ENCODE results near the gene ETDA.
A peak's percentile ranks its signal among the peaks of the same experiment; 100 is the strongest.

The ETDA gene

GRCh38 chrX:135287266-135287823 is 35.5 kb downstream of the ETDA start:
- Histone ChIP-seq H3K9me3 (ENCODE audit: control insufficient read depth, low read length) (no peaks in the 10 kb centered on the region), H3K4me1 (no peaks in the 10 kb centered on the region), H3K4me2 (ENCODE audit: low read length) (no peak overlapping the region), H3K9ac (no peak overlapping the region), H3K79me2 (no peaks in the 10 kb centered on the region), H3K27ac (no peak overlapping the region), H3K27me3 (ENCODE audit: control insufficient read depth, insufficient read depth, low read length) (no peaks in the 10 kb centered on the region), H2AFZ (no peak overlapping the region), H3K4me3 (ENCODE audit: low read depth, low read length) (no peak overlapping the region), H3K36me3 (ENCODE audit: control insufficient read depth, insufficient read depth, low read length) (no peaks in the 10 kb centered on the region)
- TF ChIP-seq CTCF (IDR thresholded peaks at IDR 0.05), result no peak

- Histone ChIP-seq H3K27me3 (ENCODE audit: control insufficient read depth, insufficient read depth, low read length) (no peaks in the 10 kb centered on the region), H3K4me3 (ENCODE audit: low read depth, low read length) (no peak overlapping the region), H3K4me2 (ENCODE audit: low read length) (no peak overlapping the region), H3K4me1 (no peaks in the 10 kb centered on the region), H3K79me2 (no peaks in the 10 kb centered on the region), H2AFZ (peak overlapping the region; percentile 66), H3K27ac (no peak overlapping the region), H3K9me3 (ENCODE audit: control insufficient read depth, low read length) (no peaks in the 10 kb centered on the region), H3K36me3 (ENCODE audit: control insufficient read depth, insufficient read depth, low read length) (no peaks in the 10 kb centered on the region), H3K9ac (no peak overlapping the region)
- peak; percentile 29 for TF ChIP-seq CTCF (IDR thresholded peaks at IDR 0.05)
Measured at GRCh38 chrX:135295238-135295943, 43.5 kb downstream of the ETDA start.

GRCh38 chrX:135295944-135296305 is 44.1 kb downstream of the ETDA start:
- no peaks in the 10 kb centered on the region for H3K4me1 ChIP-seq
- H3K79me2 ChIP-seq, result no peaks in the 10 kb centered on the region
- H3K4me3 ChIP-seq (ENCODE audit: low read depth, low read length), result no peak overlapping the region
- no peak overlapping the region for H3K27ac ChIP-seq
- no peak overlapping the region for H3K9ac ChIP-seq
- H3K27me3 ChIP-seq (ENCODE audit: control insufficient read depth, insufficient read depth, low read length), result no peaks in the 10 kb centered on the region
- no peak overlapping the region for H3K4me2 ChIP-seq (ENCODE audit: low read length)
- TF ChIP-seq CTCF (IDR thresholded peaks at IDR 0.05), result no peak
- no peaks in the 10 kb centered on the region for H3K9me3 ChIP-seq (ENCODE audit: control insufficient read depth, low read length)
- peak overlapping the region; percentile 66 for H2AFZ ChIP-seq
- H3K36me3 ChIP-seq (ENCODE audit: control insufficient read depth, insufficient read depth, low read length), result no peaks in the 10 kb centered on the region

GRCh38 chrX:135302269-135302873 is 50.5 kb downstream of the ETDA start:
- H3K9ac ChIP-seq, result no peak overlapping the region
- H3K79me2 ChIP-seq, result no peaks in the 10 kb centered on the region
- no peak overlapping the region for H3K4me2 ChIP-seq (ENCODE audit: low read length)
- no peak for TF ChIP-seq CTCF (IDR thresholded peaks at IDR 0.05)
- no peak overlapping the region for H3K4me3 ChIP-seq (ENCODE audit: low read depth, low read length)
- H3K4me1 ChIP-seq, result no peaks in the 10 kb centered on the region
- no peaks in the 10 kb centered on the region for H3K27me3 ChIP-seq (ENCODE audit: control insufficient read depth, insufficient read depth, low read length)
- H3K27ac ChIP-seq, result no peak overlapping the region
- no peak overlapping the region for H2AFZ ChIP-seq
- no peaks in the 10 kb centered on the region for H3K9me3 ChIP-seq (ENCODE audit: control insufficient read depth, low read length)
- H3K36me3 ChIP-seq (ENCODE audit: control insufficient read depth, insufficient read depth, low read length), result no peaks in the 10 kb centered on the region
